Gastroesophageal sphincter (tissue), 4 donors: ENCODE data around the gene PPRC1. TPM values are rescaled to one million over a fixed set of nuclear protein-coding genes. Genes with fewer than 3 reads are reported as not detected.

Source experiments
- ATAC-seq: fragments of 150-250 bp; one replicate; pipeline ENCODE4 v1.9.1; 2016; ENCODE audit warnings: mild to moderate bottlenecking, moderate library complexity
- H3K27ac ChIP-seq, 4 donors: fragments of 200-600 bp; sonication (generic) in 3 of 4; 1 replicate in 3 of 4; 2 replicates in 1 of 4; pipeline ENCODE4 v1.5.1; 2016 to 2019
- H3K27me3 ChIP-seq: fragments of 200-600 bp; sonication (generic); one replicate; pipeline ENCODE4 v1.5.1; 2019
- H3K36me3 ChIP-seq, 2 donors: fragments of 200-600 bp; sonication (generic); one replicate each; pipeline ENCODE4 v1.5.1; 2019; ENCODE audit warnings: control low read depth in 1 of 2
- H3K4me1 ChIP-seq, 3 donors: fragments of 200-600 bp; sonication (generic); 1 replicate in 2 of 3; 2 replicates in 1 of 3; pipeline ENCODE4 v1.5.1; 2016 to 2019; ENCODE audit warnings: control low read depth in 2 of 3
- H3K4me3 ChIP-seq, 2 donors: fragments of 200-600 bp; sonication (generic); one replicate each; pipeline ENCODE4 v1.5.1; 2019; ENCODE audit warnings: mild to moderate bottlenecking in 1 of 2, moderate library complexity in 1 of 2
- H3K9me3 ChIP-seq, 3 donors: fragments of 200-600 bp; sonication (generic); one replicate each; pipeline ENCODE4 v1.5.1; 2017 to 2019; ENCODE audit warnings: control low read depth in 2 of 3
- CTCF ChIP-seq, 4 experiments: fragments of 200-600 bp in 2 of 4; fragments of 450-650 bp in 2 of 4; sonication (generic) in 1 of 4; IDR thresholded peaks; one replicate each; pipeline ENCODE4 v1.5.1; 2017 to 2019; ENCODE audit warnings: antibody characterized with exemption in 4 of 4, mild to moderate bottlenecking in 2 of 4, moderate library complexity in 2 of 4
- EP300 ChIP-seq: sonication (generic); formaldehyde crosslinking; IDR thresholded peaks from one replicate; pipeline ENCODE4 v1.6.1; 2017; ENCODE audit warnings: antibody characterized with exemption, mild to moderate bottlenecking
- POLR2A ChIP-seq, 2 donors: fragments of 450-650 bp; IDR thresholded peaks; one replicate each; pipeline ENCODE4 v1.6.1; 2017; ENCODE audit warnings: antibody characterized with exemption in 2 of 2, mild to moderate bottlenecking in 2 of 2, moderate library complexity in 1 of 2
- POLR2AphosphoS5 ChIP-seq: sonication (generic); formaldehyde crosslinking; IDR thresholded peaks from one replicate; pipeline ENCODE4 v1.6.1; 2017; ENCODE audit warnings: antibody characterized with exemption
- WGBS, 2 donors: methylation state at CpG; one replicate each; pipeline ENCODE4 v1.1.5; 2018; ENCODE audit warnings: low coverage in 1 of 2; 5-methylcytosine and 5-hydroxymethylcytosine counted together
- total RNA-seq, 4 donors: library from RNA; depleted of rRNA; stranded (reverse); fragments of >200 nt; gene quantifications; one replicate each; pipeline ENCODE4 v1.1.0, GENCODE V29; 2016

PPRC1 gene
- total RNA-seq, 4 donors from 2014 or later: 13.4 to 31.4 (median 17.8) TPM

- peaks cover 4 to 50% (median 31%) of the 10 kb centered on the region in 3 donors for H3K4me1 ChIP-seq
- 84 to 89% methylated on average over 5 to 9 of the region's 12 CpGs for WGBS, 2 donors
- no peak for ATAC-seq
- no peak for TF ChIP-seq POLR2A (IDR thresholded peaks at IDR 0.05)
- no peak for TF ChIP-seq CTCF (IDR thresholded peaks at IDR 0.05)
- TF ChIP-seq POLR2AphosphoS5: no peak
- no peak for TF ChIP-seq EP300
- no peak overlapping the region for H3K27ac ChIP-seq
- H3K36me3 ChIP-seq: peaks cover 0 to 57% of the 10 kb centered on the region in 2 donors
- H3K27me3 ChIP-seq: no peaks in the 10 kb centered on the region
- H3K9me3 ChIP-seq: no peaks in the 10 kb centered on the region
- no peak overlapping the region for H3K4me3 ChIP-seq
These were observed 21.6 kb upstream of the PPRC1 start for GRCh38 chr10:102111276-102111675.

GRCh38 chr10:102112210-102112817 is 20.5 kb upstream of the PPRC1 start:
- H3K4me3 ChIP-seq: no peak overlapping the region
- peak overlapping the region in 1 of 4 donors; percentile 14 for H3K27ac ChIP-seq
- peaks cover 5 to 61% (median 40%) of the 10 kb centered on the region in 3 donors for H3K4me1 ChIP-seq
- H3K27me3 ChIP-seq: no peaks in the 10 kb centered on the region
- H3K9me3 ChIP-seq: no peaks in the 10 kb centered on the region
- peaks cover 0 to 48% of the 10 kb centered on the region in 2 donors for H3K36me3 ChIP-seq
- no peak for ATAC-seq
- TF ChIP-seq EP300 (no peak), POLR2AphosphoS5 (no peak), CTCF (IDR thresholded peaks at IDR 0.05) (no peak), POLR2A (IDR thresholded peaks at IDR 0.05) (no peak)
- WGBS, 2 donors: no CpG with 5 or more reads among the region's 3 CpGs

DNA sequence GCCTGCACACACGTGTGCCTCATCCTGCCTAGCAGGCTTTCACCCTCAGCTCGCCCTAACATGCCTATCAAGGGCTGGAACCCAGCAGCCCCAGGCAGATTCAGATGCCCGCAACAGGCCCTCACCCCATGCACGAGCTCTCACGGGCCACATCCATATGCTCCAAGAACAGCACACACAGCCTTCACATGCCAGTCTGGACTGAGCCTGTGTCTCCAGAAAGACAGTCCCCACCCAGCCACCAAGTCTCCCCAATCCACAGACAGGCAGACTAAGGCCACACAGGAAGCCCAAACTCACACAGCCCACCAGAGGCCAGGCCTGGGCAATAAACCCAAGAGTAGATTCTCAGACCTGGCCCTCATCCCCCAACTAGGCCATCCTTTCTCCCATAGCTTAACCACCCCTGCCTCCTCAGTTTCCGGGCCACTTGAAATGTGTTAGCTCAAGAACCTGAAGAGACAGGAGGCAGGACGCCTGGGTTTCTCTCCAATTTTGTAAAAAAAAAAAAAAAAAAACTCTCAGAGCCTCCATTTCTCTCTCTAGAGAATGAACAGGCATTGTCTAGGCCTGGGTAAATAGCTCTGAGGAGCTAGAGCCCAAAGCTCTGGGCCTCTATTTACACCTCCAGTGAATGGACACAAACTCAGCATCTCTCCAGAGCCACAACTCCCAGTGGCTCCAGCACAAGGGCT is 19.4 kb upstream of the PPRC1 start:
- no peak for TF ChIP-seq EP300
- no peak for TF ChIP-seq POLR2AphosphoS5
- TF ChIP-seq CTCF (IDR thresholded peaks at IDR 0.05): no peak
- TF ChIP-seq POLR2A (IDR thresholded peaks at IDR 0.05): no peak
- no peak for ATAC-seq
- Histone ChIP-seq H3K4me1 (peaks cover 5 to 72% (median 50%) of the 10 kb centered on the region in 3 donors), H3K36me3 (peaks cover 0 to 38% of the 10 kb centered on the region in 2 donors), H3K27ac (peak overlapping the region in 3 of 4 donors; percentile 98 to 99 (median 99)), H3K27me3 (no peaks in the 10 kb centered on the region), H3K4me3 (peak overlapping the region; percentile 69 to 73), H3K9me3 (no peaks in the 10 kb centered on the region)
- WGBS, 2 donors: 100% methylated on average over 1 of the region's 7 CpGs; no CpG with 5 or more reads in 1 of the 2 donors

DNA sequence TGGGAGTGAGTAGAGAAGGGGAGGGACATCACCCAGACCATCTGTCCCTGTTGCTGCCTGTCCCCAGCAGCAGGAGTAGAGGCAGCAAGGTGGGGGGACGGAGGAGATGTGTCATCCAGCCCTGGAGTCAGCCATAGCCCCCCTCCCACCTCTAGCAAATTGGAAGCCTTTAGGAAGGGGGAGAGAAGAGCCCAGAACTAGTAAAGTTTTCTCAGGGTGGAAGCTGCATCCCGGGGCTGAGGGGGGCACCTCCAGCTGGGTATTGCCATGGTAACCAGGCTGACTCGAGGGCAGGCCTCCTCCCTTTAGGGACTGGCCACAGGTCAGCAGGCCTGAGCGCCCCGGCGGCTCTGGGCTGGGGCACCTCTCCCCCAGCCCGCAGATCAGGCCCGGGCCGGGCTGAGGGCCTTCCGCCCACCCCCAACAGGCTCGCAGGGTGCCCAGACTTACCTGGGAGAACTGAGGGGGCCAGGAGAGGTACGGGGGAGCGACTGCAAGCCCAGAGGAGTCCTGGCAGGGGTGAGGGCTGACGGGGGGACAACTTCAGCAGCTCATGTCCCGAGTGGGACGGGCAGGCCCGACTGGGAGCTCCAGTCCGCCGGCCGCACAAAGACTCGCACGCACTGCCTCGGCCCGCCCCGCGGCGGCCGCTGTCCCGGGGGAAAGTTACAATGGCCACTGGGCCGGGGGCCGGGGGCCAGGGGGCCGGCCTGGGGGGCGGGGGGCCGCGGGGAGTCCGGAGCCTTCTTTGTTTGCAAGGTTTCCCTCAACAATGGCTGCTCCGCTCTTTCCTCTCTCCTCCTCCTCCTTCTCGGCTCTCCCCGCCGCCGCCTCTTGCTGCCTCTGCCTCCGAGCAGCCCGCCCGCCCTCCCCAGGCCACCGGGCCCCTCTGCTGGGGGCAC is 18.6 kb upstream of the PPRC1 start:
- Histone ChIP-seq H3K27me3 (no peaks in the 10 kb centered on the region), H3K27ac (peak overlapping the region; percentile 39 to 99 (median 98)), H3K4me3 (peak overlapping the region; percentile 69 to 73), H3K4me1 (peaks cover 5 to 80% (median 57%) of the 10 kb centered on the region in 3 donors), H3K36me3 (peaks cover 0 to 30% of the 10 kb centered on the region in 2 donors), H3K9me3 (no peaks in the 10 kb centered on the region)
- no peak for ATAC-seq
- 0% methylated on average over 10 of the region's 45 CpGs; no CpG with 5 or more reads in 1 of the 2 donors for WGBS, 2 donors
- TF ChIP-seq EP300 (no peak), POLR2AphosphoS5 (no peak), CTCF (IDR thresholded peaks at IDR 0.05) (no peak), POLR2A (IDR thresholded peaks at IDR 0.05) (no peak)
